WERI-Rb-1 (cell line): Measurements from ENCODE around the gene LMNB1.
"Not testable (repeated sequence)": the region's sequence is repeated elsewhere in the genome, so short reads cannot be mapped to it uniquely, and the experiment has no call there.

Experiments
- DNase-seq: peaks from one replicate; pipeline ENCODE4 v3.0.0-alpha.2; 2020
- H3K27ac ChIP-seq: fragments of 250-450 bp; sonication (Bioruptor Pico); 2 replicates; pipeline ENCODE4 v1.5.1; 2020; ENCODE audit warnings: mild to moderate bottlenecking, moderate library complexity
- H3K27me3 ChIP-seq: fragments of 250-450 bp; sonication (Bioruptor Pico); 2 replicates; pipeline ENCODE4 v1.5.1; 2021; ENCODE audit warnings: mild to moderate bottlenecking, low read depth, moderate library complexity; ENCODE audit not compliant: insufficient read depth, severe bottlenecking
- H3K36me3 ChIP-seq: fragments of 250-450 bp; sonication (Bioruptor Pico); 2 replicates; pipeline ENCODE4 v1.5.1; 2020; ENCODE audit warnings: mild to moderate bottlenecking, moderate library complexity
- H3K4me3 ChIP-seq: 2 replicates; pipeline ENCODE4 v1.5.1; 2011; ENCODE audit warnings: low read depth, mild to moderate bottlenecking, control low read depth, low read length
- H3K9me3 ChIP-seq: fragments of 250-450 bp; sonication (Bioruptor Pico); 2 replicates; pipeline ENCODE4 v1.5.1; 2021; ENCODE audit warnings: mild to moderate bottlenecking, moderate library complexity; ENCODE audit not compliant: severe bottlenecking
- CTCF ChIP-seq: IDR thresholded peaks from 2 replicates; pipeline ENCODE4 v1.5.1; 2011; ENCODE audit warnings: low read depth, mild to moderate bottlenecking, control low read depth, inconsistent platforms, low read length

The LMNB1 gene

GRCh38 chr5:126777257-126777974 is 480 bp downstream of the LMNB1 start:
- TF ChIP-seq CTCF, result no peak
- Histone ChIP-seq H3K27me3 (no peaks in the 10 kb centered on the region), H3K36me3 (peaks cover 41% of the 10 kb centered on the region), H3K27ac (peak overlapping the region; percentile 98), H3K4me3 (peak overlapping the region; percentile 98), H3K9me3 (no peaks in the 10 kb centered on the region)
- DNase-seq, result peak; percentile 43

GRCh38 chr5:126777975-126778674 is 1.2 kb downstream of the LMNB1 start:
- Histone ChIP-seq H3K27me3 (no peaks in the 10 kb centered on the region), H3K9me3 (no peaks in the 10 kb centered on the region), H3K36me3 (peaks cover 48% of the 10 kb centered on the region), H3K27ac (peak overlapping the region; percentile 98), H3K4me3 (peak overlapping the region; percentile 98)
- TF ChIP-seq CTCF, result no peak
- peak; percentile 97 for DNase-seq

GRCh38 chr5:126778675-126779403 is 1.9 kb downstream of the LMNB1 start:
- Histone ChIP-seq H3K27me3 (no peaks in the 10 kb centered on the region), H3K4me3 (peak overlapping the region; percentile 98), H3K9me3 (no peaks in the 10 kb centered on the region), H3K27ac (peak overlapping the region; percentile 98), H3K36me3 (peaks cover 50% of the 10 kb centered on the region)
- no peak for DNase-seq
- TF ChIP-seq CTCF, result no peak

GRCh38 chr5:126780165-126780827 is 3.4 kb downstream of the LMNB1 start:
- Histone ChIP-seq H3K4me3 (no peak overlapping the region), H3K36me3 (peaks cover 53% of the 10 kb centered on the region), H3K27me3 (no peaks in the 10 kb centered on the region), H3K9me3 (no peaks in the 10 kb centered on the region), H3K27ac (no peak overlapping the region; the same call in 1 of the 2 replicates)
- peak; percentile 42 for DNase-seq
- peak; percentile 40; the same call in 1 of the 2 replicates for TF ChIP-seq CTCF

GRCh38 chr5:126788409-126788808 is 11.5 kb downstream of the LMNB1 start:
- DNase-seq, H3K4me3 ChIP-seq, H3K27ac ChIP-seq, H3K9me3 ChIP-seq, H3K27me3 ChIP-seq: not testable (repeated sequence)
- peaks cover 36% of the 10 kb centered on the region for H3K36me3 ChIP-seq

GRCh38 chr5:126793097-126793496 is 16.2 kb downstream of the LMNB1 start:
- TF ChIP-seq CTCF, result no peak
- Histone ChIP-seq H3K27me3 (no peaks in the 10 kb centered on the region), H3K27ac (no peak overlapping the region), H3K4me3 (no peak overlapping the region), H3K36me3 (peaks cover 32% of the 10 kb centered on the region), H3K9me3 (no peaks in the 10 kb centered on the region)
- DNase-seq, result no peak

GRCh38 chr5:126793648-126794047 is 16.7 kb downstream of the LMNB1 start:
- not testable (repeated sequence) for H3K27me3 ChIP-seq, DNase-seq, H3K9me3 ChIP-seq, H3K27ac ChIP-seq, H3K4me3 ChIP-seq
- H3K36me3 ChIP-seq, result peaks cover 27% of the 10 kb centered on the region
